ENCODE results near the gene ATE1. TPM values are rescaled to one million over a fixed set of nuclear protein-coding genes. Genes with fewer than 3 reads are reported as not detected.
A peak's percentile ranks its signal among the peaks of the same experiment; 100 is the strongest.

The ATE1 gene
- total and polyA plus RNA-seq, 3 experiments from 2014 or later: 24.8 to 34.2 (median 32.0) TPM

DNA sequence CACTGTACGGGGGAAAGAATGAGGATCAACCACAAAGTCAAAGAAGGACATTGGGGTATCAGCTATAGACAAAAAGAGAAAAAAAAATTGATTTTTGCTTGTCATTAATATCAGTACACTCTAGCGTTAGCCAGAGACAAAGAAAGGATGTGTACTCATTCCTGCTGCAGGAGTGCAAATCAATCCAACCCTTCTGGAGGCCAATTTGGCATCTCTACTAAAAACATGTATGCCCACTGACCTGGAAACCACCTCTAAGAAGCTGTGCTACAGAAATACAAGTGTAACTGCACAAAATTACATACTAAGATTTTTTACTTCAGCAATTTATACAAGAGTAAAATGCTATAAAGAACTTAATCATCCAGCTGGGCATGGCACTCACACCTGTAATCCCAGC is 33.6 kb upstream of the ATE1 start:
- POLR2A ChIA-PET: no interaction called here
- no peaks in the 10 kb centered on the region for H3K27me3 Mint-ChIP-seq

DNA sequence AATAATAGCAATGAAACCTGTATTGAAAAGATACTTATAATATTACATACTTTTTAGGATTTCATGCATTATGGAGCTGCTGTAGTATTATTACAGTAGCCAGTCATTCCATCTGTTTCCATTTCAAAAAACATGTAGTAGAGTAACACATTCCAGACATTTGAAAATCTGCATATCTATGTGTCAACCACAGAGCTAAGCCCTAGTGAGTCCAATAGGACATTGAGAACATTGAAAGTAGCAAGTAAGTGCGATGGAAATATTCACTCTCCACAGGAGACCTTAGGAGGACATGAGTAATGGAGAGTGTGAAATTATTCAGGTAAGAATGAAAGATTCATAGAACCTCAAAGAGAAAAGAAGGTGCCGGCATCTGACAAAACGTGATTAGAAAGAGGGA is 31.8 kb upstream of the ATE1 start:
- no peaks in the 10 kb centered on the region for H3K27me3 ChIP-seq (ENCODE audit: insufficient read depth, low read length, poor library complexity, severe bottlenecking)
- Mint-ChIP-seq H3K36me3 (peaks cover 0 to 62% (median 21%) of the 10 kb centered on the region in 3 donors), H3K27me3 (no peaks in the 10 kb centered on the region), H3K9me3 (no peaks in the 10 kb centered on the region), H3K4me3 (no peak overlapping the region), H3K27ac (peak overlapping the region in 2 of 8 donors; percentile 20 to 40), H3K4me1 (no peaks in the 10 kb centered on the region)
- ChIA-PET POLR2A (no interaction called here), CTCF (no interaction called here)
- no peak overlapping the region for H3K27ac ChIP-seq (ENCODE audit: low read depth, low read length)
- H3K9me3 ChIP-seq (ENCODE audit: low read length): no peaks in the 10 kb centered on the region
- no peaks in the 10 kb centered on the region for H3K4me1 ChIP-seq (ENCODE audit: insufficient read depth, low read length)
- no peak for DNase-seq
- peaks cover 9% of the 10 kb centered on the region for H3K36me3 ChIP-seq (ENCODE audit: insufficient read depth, low read length)
- no peak overlapping the region for H3K4me3 ChIP-seq (ENCODE audit: low read length)

More for the DNA sequence above, 33.6 kb upstream of the ATE1 start:
- no peak overlapping the region for H3K4me3 Mint-ChIP-seq
- H3K36me3 ChIP-seq (ENCODE audit: insufficient read depth, low read length): peaks cover 18% of the 10 kb centered on the region
- H3K36me3 Mint-ChIP-seq: peaks cover 8 to 66% (median 19%) of the 10 kb centered on the region in 3 donors
- no peaks in the 10 kb centered on the region for H3K9me3 ChIP-seq (ENCODE audit: low read length)
- no peak overlapping the region for H3K4me3 ChIP-seq (ENCODE audit: low read length)
- no peak overlapping the region for H3K27ac Mint-ChIP-seq
- H3K27me3 ChIP-seq (ENCODE audit: insufficient read depth, low read length, poor library complexity, severe bottlenecking): no peaks in the 10 kb centered on the region
- DNase-seq: no peak
- no peaks in the 10 kb centered on the region for H3K4me1 Mint-ChIP-seq
- H3K9me3 Mint-ChIP-seq: no peaks in the 10 kb centered on the region
- CTCF ChIA-PET: no interaction called here
- no peaks in the 10 kb centered on the region for H3K4me1 ChIP-seq (ENCODE audit: insufficient read depth, low read length)
- H3K27ac ChIP-seq (ENCODE audit: low read depth, low read length): no peak overlapping the region

DNA sequence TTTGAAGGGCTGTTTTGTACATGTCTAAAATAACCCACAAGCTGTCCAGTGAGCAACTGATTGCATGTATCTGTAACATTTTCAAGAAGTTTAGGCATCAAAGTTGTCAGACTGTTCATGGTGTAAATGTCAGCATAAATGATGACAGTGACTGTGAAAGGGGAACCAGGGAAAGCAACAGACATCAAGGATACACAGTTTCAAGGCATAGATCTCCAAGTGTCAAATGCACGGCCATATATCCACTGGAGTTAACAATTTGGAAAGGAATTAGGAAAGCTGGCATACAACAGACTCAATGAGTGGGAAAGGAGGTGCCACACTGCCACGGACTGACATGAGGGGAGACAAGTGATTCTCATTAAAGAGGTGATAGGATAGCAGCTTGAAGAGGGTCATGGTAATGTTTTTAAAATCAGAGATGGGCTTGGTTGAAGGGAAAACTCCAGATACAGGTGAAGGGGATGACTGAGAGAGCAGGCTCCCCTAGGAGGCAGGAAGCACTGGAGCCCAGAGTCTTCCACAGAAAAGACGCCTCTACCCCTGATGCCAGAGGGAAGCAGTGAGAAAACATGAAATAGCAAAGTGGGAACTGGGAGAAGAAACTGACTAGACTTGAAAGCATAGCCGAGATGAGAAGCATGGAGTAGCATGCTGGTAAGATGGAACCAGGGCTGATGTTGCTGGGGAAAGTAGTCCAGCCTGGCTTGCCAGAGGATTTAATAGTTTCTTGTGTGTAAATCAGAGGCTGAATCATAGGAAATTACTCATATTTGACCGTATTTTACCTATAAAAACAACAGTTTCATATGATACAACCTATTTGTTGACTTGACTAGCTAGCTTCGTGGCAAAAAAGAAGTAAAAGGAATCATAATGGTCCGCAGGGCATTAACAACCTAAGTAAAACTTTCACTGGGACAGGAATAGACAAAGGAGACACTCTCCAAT is 28.6 kb upstream of the ATE1 start:
- no peaks in the 10 kb centered on the region for H3K27me3 Mint-ChIP-seq
- H3K4me3 ChIP-seq (ENCODE audit: low read length): no peak overlapping the region
- H3K36me3 Mint-ChIP-seq: peaks cover 0 to 53% (median 18%) of the 10 kb centered on the region in 3 donors
- no peaks in the 10 kb centered on the region for H3K4me1 ChIP-seq (ENCODE audit: insufficient read depth, low read length)
- CTCF ChIA-PET: interaction anchor here (1.1 kb wide), 1 partner anchor 10 kb away, joined by 5 read pairs; no protein-coding TSS in a partner anchor
- H3K27ac Mint-ChIP-seq: peak overlapping the region in 5 of 8 donors; percentile 14 to 55 (median 43)
- POLR2A ChIA-PET: no interaction called here
- DNase-seq: no peak
- peaks cover 9% of the 10 kb centered on the region for H3K36me3 ChIP-seq (ENCODE audit: insufficient read depth, low read length)
- no peaks in the 10 kb centered on the region for H3K9me3 ChIP-seq (ENCODE audit: low read length)
- no peak overlapping the region for H3K27ac ChIP-seq (ENCODE audit: low read depth, low read length)
- H3K4me1 Mint-ChIP-seq: no peaks in the 10 kb centered on the region
- no peaks in the 10 kb centered on the region for H3K9me3 Mint-ChIP-seq
- H3K27me3 ChIP-seq (ENCODE audit: insufficient read depth, low read length, poor library complexity, severe bottlenecking): no peaks in the 10 kb centered on the region
- no peak overlapping the region for H3K4me3 Mint-ChIP-seq

DNA sequence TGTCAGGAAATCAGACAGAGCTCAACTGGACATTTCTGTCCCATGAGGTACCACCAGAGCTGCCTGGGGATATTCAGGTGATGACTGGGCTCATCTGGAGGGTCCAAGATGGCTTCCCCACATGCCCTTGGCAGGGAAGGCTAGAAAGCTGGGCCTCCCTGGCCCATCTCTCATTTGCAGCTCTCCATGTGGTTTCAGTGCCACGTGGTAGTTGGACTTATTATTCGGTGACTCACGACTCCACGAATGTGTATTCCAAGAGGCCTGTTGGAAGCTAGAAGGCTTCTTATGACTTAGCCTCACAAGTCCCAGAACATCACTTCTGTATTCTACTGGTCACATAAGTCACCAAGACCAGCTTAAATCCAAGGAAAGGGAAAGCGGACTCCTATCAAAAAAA is 24.4 kb upstream of the ATE1 start:
- ChIA-PET CTCF (interaction anchor here (1.0 kb wide), 1 partner anchor 23 kb away, joined by 3 read pairs; the partner anchor contains the start of gene NSMCE4A), POLR2A (no interaction called here)
- no peak overlapping the region for H3K27ac Mint-ChIP-seq
- H3K4me3 ChIP-seq (ENCODE audit: low read length): no peak overlapping the region
- DNase-seq: no peak
- H3K36me3 ChIP-seq (ENCODE audit: insufficient read depth, low read length): no peaks in the 10 kb centered on the region
- peaks cover 0 to 27% (median 20%) of the 10 kb centered on the region in 3 donors for H3K36me3 Mint-ChIP-seq
- H3K27me3 ChIP-seq (ENCODE audit: insufficient read depth, low read length, poor library complexity, severe bottlenecking): no peaks in the 10 kb centered on the region
- no peaks in the 10 kb centered on the region for H3K27me3 Mint-ChIP-seq
- no peaks in the 10 kb centered on the region for H3K4me1 Mint-ChIP-seq
- H3K4me1 ChIP-seq (ENCODE audit: insufficient read depth, low read length): no peaks in the 10 kb centered on the region
- H3K9me3 ChIP-seq (ENCODE audit: low read length): no peaks in the 10 kb centered on the region
- no peak overlapping the region for H3K4me3 Mint-ChIP-seq
- no peak overlapping the region for H3K27ac ChIP-seq (ENCODE audit: low read depth, low read length)
- H3K9me3 Mint-ChIP-seq: peaks cover 0 to 2% (median 0%) of the 10 kb centered on the region in 5 donors

DNA sequence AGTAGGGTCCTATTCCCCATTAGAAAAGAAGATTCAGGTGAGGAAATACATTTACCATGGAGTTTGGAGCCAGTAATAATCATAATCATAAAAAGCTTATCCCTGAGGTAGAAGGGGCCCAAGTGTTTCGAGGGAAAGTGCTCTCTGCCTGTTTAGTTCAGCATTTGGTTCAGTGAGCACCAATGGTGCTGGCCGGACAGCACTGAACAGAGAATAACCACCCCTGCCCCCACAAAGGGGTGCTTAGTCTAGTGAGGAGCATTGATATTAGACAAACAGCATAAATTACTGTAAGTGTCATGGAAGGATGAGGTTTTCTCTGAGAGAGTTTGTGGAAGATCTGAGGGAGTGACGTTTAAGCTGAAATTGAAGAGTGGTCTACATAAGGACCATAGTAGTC is 21.6 kb upstream of the ATE1 start:
- no peak for DNase-seq
- no peak overlapping the region for H3K4me3 Mint-ChIP-seq
- H3K36me3 Mint-ChIP-seq: peaks cover 0 to 9% (median 7%) of the 10 kb centered on the region in 3 donors
- Histone ChIP-seq H3K27me3 (ENCODE audit: insufficient read depth, low read length, poor library complexity, severe bottlenecking) (no peaks in the 10 kb centered on the region), H3K27ac (ENCODE audit: low read depth, low read length) (no peak overlapping the region), H3K9me3 (ENCODE audit: low read length) (no peaks in the 10 kb centered on the region), H3K4me3 (ENCODE audit: low read length) (no peak overlapping the region), H3K36me3 (ENCODE audit: insufficient read depth, low read length) (no peaks in the 10 kb centered on the region), H3K4me1 (ENCODE audit: insufficient read depth, low read length) (no peaks in the 10 kb centered on the region)
- peaks cover 0 to 2% (median 0%) of the 10 kb centered on the region in 5 donors for H3K9me3 Mint-ChIP-seq
- no peak overlapping the region for H3K27ac Mint-ChIP-seq
- POLR2A ChIA-PET: no interaction called here
- H3K4me1 Mint-ChIP-seq: no peaks in the 10 kb centered on the region
- H3K27me3 Mint-ChIP-seq: peaks cover 0 to 3% of the 10 kb centered on the region in 2 donors
- CTCF ChIA-PET: no interaction called here

DNA sequence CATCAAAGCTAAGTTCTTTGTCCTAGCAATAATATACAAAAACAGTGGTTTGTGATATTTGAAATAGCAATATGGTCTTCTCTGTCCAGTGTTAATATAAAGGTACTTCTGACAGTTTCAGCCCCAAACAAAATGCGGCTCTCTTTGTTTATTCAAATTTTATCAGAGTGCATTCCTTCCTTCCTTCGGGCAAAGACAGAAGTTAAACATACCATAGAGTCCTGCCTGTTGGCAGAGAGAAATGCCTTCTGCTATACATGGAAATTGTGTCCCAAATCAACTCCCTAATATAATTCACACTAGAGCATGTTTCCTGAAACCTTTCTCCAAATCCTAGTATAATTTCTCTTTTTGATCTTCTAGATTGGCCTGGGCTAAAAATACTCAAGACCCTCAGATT is 21.2 kb upstream of the ATE1 start:
- Mint-ChIP-seq H3K27ac (no peak overlapping the region), H3K4me3 (no peak overlapping the region), H3K36me3 (peaks cover 0 to 9% (median 7%) of the 10 kb centered on the region in 3 donors), H3K27me3 (peaks cover 0 to 3% of the 10 kb centered on the region in 2 donors), H3K9me3 (peaks cover 0 to 2% (median 0%) of the 10 kb centered on the region in 5 donors), H3K4me1 (no peaks in the 10 kb centered on the region)
- Histone ChIP-seq H3K4me1 (ENCODE audit: insufficient read depth, low read length) (no peaks in the 10 kb centered on the region), H3K27ac (ENCODE audit: low read depth, low read length) (no peak overlapping the region), H3K27me3 (ENCODE audit: insufficient read depth, low read length, poor library complexity, severe bottlenecking) (no peaks in the 10 kb centered on the region), H3K9me3 (ENCODE audit: low read length) (no peaks in the 10 kb centered on the region), H3K4me3 (ENCODE audit: low read length) (no peak overlapping the region), H3K36me3 (ENCODE audit: insufficient read depth, low read length) (no peaks in the 10 kb centered on the region)
- POLR2A ChIA-PET: no interaction called here
- CTCF ChIA-PET: no interaction called here
- DNase-seq: no peak

DNA sequence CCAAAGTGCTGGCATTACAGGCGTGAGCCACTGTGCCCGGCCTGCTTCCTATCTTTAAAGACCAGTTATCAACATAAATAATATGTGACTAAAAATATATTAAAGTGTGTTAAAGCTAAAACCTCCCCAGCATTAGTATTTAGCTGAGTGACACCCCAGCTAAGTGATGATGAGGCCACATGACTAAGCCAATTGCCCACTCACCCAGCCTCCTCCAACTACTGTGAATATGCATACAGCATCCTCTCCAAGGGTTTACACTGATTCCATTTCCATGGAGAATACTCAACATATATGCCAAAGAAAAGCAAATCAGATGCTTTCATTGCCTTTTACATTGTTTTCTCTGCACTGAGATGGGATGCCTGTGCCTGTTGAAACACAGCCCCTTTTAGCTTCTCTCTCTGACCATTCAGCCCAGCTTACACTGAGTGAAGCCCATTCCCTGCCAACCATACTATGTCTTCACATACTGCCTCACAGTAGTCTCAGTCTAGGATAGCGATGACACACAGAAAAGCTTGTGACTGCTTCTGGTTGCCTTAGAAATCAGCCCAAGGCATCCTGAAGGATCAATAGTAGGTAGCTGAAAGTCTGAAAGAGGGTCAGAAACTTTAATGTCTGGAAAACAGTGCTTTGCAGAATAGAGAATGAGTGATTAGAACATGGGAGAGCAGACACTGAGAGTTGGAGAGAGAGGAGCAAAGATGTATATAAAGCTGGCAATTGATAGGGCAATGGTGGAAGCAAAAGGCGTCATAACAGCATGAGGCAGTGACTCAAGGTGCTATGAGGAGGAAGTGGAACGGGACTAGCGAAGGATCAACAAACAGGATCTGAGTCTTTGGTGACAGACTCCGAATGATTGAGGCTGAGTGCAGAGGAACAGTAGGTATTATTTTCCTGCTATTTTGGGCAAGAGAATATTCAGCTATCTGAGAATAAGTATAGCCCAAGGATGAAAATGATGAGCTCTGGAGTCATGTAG is 19.8 kb upstream of the ATE1 start:
- POLR2A ChIA-PET: interaction anchor here (0.6 kb wide), 1 partner anchor 390 kb away, joined by 3 read pairs; no protein-coding TSS in a partner anchor
- Histone ChIP-seq H3K4me1 (ENCODE audit: insufficient read depth, low read length) (no peaks in the 10 kb centered on the region), H3K36me3 (ENCODE audit: insufficient read depth, low read length) (no peaks in the 10 kb centered on the region), H3K27ac (ENCODE audit: low read depth, low read length) (no peak overlapping the region), H3K27me3 (ENCODE audit: insufficient read depth, low read length, poor library complexity, severe bottlenecking) (no peaks in the 10 kb centered on the region), H3K9me3 (ENCODE audit: low read length) (no peaks in the 10 kb centered on the region), H3K4me3 (ENCODE audit: low read length) (no peak overlapping the region)
- Mint-ChIP-seq H3K27ac (peak overlapping the region in 1 of 8 donors; percentile 5), H3K27me3 (peaks cover 0 to 3% of the 10 kb centered on the region in 2 donors), H3K4me3 (no peak overlapping the region), H3K36me3 (peaks cover 0 to 7% (median 3%) of the 10 kb centered on the region in 3 donors), H3K4me1 (no peaks in the 10 kb centered on the region), H3K9me3 (peaks cover 0 to 2% (median 0%) of the 10 kb centered on the region in 5 donors)
- CTCF ChIA-PET: no interaction called here
- DNase-seq: no peak
